Inflammatory macrophage (primary cell): ENCODE data around the gene IL16.

Source experiments
- DNase-seq, 2 donors: peaks; one replicate each; pipeline ENCODE4 v3.0.0-alpha.2; 2020 to 2022

Gene IL16

GRCh38 chr15:81297147-81297572 is 100.5 kb downstream of the IL16 start:
- peak in 1 of 2 donors; percentile 18 for DNase-seq

- DNase-seq = peak; percentile 83 to 92
Measured at GRCh38 chr15:81297603-81298575, 101.2 kb downstream of the IL16 start.

GRCh38 chr15:81298611-81299010 is 101.9 kb downstream of the IL16 start:
- no peak for DNase-seq

- peak; percentile 29 to 43 for DNase-seq
Measured at GRCh38 chr15:81299156-81299555, 102.5 kb downstream of the IL16 start.

- no peak for DNase-seq
Measured at GRCh38 chr15:81299630-81300273, 103.1 kb downstream of the IL16 start.

- DNase-seq = no peak
Measured at GRCh38 chr15:81301385-81301784, 104.7 kb downstream of the IL16 start.

GRCh38 chr15:81301815-81302399 is 105.2 kb downstream of the IL16 start:
- peak; percentile 92 to 95 for DNase-seq

- peak; percentile 48 to 51 for DNase-seq
Measured at GRCh38 chr15:81302701-81303109, 106.0 kb downstream of the IL16 start.

GRCh38 chr15:81303244-81304225 is 106.9 kb downstream of the IL16 start:
- DNase-seq = no peak

- DNase-seq = peak; percentile 71 to 77
Measured at GRCh38 chr15:81304226-81304625, 107.5 kb downstream of the IL16 start.

GRCh38 chr15:81308260-81308659 is 111.6 kb downstream of the IL16 start:
- DNase-seq = no peak

GRCh38 chr15:81309647-81310450 is 113.2 kb downstream of the IL16 start:
- no peak for DNase-seq

GRCh38 chr15:81310480-81310879 is 113.8 kb downstream of the IL16 start:
- DNase-seq = no peak

GRCh38 chr15:81311752-81312464 is 115.2 kb downstream of the IL16 start:
- DNase-seq = peak; percentile 89 to 96

GRCh38 chr15:81312790-81313543 is 116.3 kb downstream of the IL16 start:
- DNase-seq = peak; percentile 97

- DNase-seq = no peak
Measured at GRCh38 chr15:81313686-81314085, 117.0 kb downstream of the IL16 start.

- DNase-seq = no peak
Measured at GRCh38 chr15:81314378-81314777, 117.7 kb downstream of the IL16 start.

- DNase-seq = peak; percentile 19 to 59
Measured at GRCh38 chr15:81315452-81316175, 118.9 kb downstream of the IL16 start.

- DNase-seq = no peak
Measured at GRCh38 chr15:81316267-81316666, 119.6 kb downstream of the IL16 start.
